ENCODE data around the gene POLE.
A peak's percentile ranks its signal among the peaks of the same experiment; 100 is the strongest.

POLE gene

GRCh38 chr12:132629330-132629729 is 57.8 kb downstream of the POLE start:
- no peak for DNase-seq (ENCODE audit: low spot score)

GRCh38 chr12:132625731-132626430 is 61.3 kb downstream of the POLE start:
- DNase-seq (ENCODE audit: low spot score) = no peak

- DNase-seq (ENCODE audit: low spot score) = no peak
These were observed 62.1 kb downstream of the POLE start for GRCh38 chr12:132624910-132625630.

- DNase-seq (ENCODE audit: low spot score) = no peak
These were observed 62.8 kb downstream of the POLE start for GRCh38 chr12:132624186-132624855.

GRCh38 chr12:132623072-132623869 is 63.9 kb downstream of the POLE start:
- DNase-seq (ENCODE audit: low spot score) = no peak

GRCh38 chr12:132622437-132623071 is 64.6 kb downstream of the POLE start:
- no peak for DNase-seq (ENCODE audit: low spot score)

GRCh38 chr12:132621657-132622435 is 65.3 kb downstream of the POLE start:
- DNase-seq (ENCODE audit: low spot score) = no peak

- DNase-seq (ENCODE audit: low spot score) = no peak
These were observed 66.1 kb downstream of the POLE start for GRCh38 chr12:132620899-132621656.

- no peak for DNase-seq (ENCODE audit: low spot score)
These were observed 66.8 kb downstream of the POLE start for GRCh38 chr12:132620113-132620898.

- DNase-seq (ENCODE audit: low spot score) = no peak
These were observed 67.6 kb downstream of the POLE start for GRCh38 chr12:132619386-132620112.

GRCh38 chr12:132619071-132619385 is 68.1 kb downstream of the POLE start:
- DNase-seq (ENCODE audit: low spot score) = no peak

- no peak for DNase-seq (ENCODE audit: low spot score)
These were observed 68.5 kb downstream of the POLE start, which contains the start of gene P2RX2 for GRCh38 chr12:132618683-132619043. TSS of gene P2RX2 (plus strand) at chr12:132618776. CDS start at chr12:132618817, 41 bp downstream.

GRCh38 chr12:132617822-132618682 is 69.1 kb downstream of the POLE start:
- no peak for DNase-seq (ENCODE audit: low spot score)

GRCh38 chr12:132617135-132617701 is 69.9 kb downstream of the POLE start:
- DNase-seq (ENCODE audit: low spot score) = no peak

- no peak for DNase-seq (ENCODE audit: low spot score)
These were observed 71.5 kb downstream of the POLE start for GRCh38 chr12:132615579-132616038.

GRCh38 chr12:132614861-132615578 is 72.1 kb downstream of the POLE start:
- DNase-seq (ENCODE audit: low spot score) = peak; percentile 81

GRCh38 chr12:132614029-132614428 is 73.1 kb downstream of the POLE start:
- no peak for DNase-seq (ENCODE audit: low spot score)
